Right ventricle myocardium superior (tissue), 1 donor: Measurements from ENCODE around the gene INIP. TPM values are rescaled to one million over a fixed set of nuclear protein-coding genes. Genes with fewer than 3 reads are reported as not detected.
"Not testable (repeated sequence)": the region's sequence is repeated elsewhere in the genome, so short reads cannot be mapped to it uniquely, and the experiment has no call there.

Experiments used
- ATAC-seq: fragments of 200-7000 bp; cut with Tn5 transposase; one replicate; pipeline ENCODE4 v1.9.1; 2020; ENCODE audit warnings: mild to moderate bottlenecking; ENCODE audit not compliant: poor library complexity
- DNase-seq: peaks from one replicate; pipeline ENCODE4 v3.0.0-alpha.2; 2020
- intact Hi-C: fragments of 100-400 bp; cut with DNase I; formaldehyde crosslinking; loops from one replicate; pipeline ENCODE4 v1.11.2; 2022
- total RNA-seq: library from RNA; stranded (reverse); fragmentation: NEBNext Ultra II Directional; extraction: Animal tissue kit (Norgen Biotek cat#: 25700); gene quantifications from one replicate; pipeline ENCODE4 v1.2.1, GENCODE V29; 2021
- donor health status: DM: no; HTN: yes; CAD: no; lungs with severe emphysema.

INIP gene
- total RNA-seq, 1 donor from 2014 or later: 14.3 TPM

DNA sequence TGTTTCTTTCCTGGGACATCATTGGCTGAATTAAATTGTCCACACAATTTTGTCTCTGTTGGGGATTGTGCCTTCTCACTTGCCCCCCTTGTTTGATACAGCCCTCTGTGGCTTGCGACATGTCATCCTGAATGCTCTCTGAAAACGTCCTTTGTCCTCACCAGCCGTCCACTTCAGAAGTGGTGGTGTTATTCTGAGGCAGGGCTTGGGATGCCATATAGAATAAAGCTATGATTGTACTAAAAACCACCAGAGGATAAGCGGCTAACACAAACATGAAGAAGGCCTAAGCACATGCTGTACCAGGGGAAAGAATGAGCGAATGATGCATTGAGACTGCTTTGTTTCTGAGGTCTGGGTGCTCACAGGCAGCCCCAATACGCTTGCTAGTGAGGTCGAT is 29.2 kb upstream of the INIP start:
- no peak for ATAC-seq
- intact Hi-C loops: no loop called here
- DNase-seq: no peak

DNA sequence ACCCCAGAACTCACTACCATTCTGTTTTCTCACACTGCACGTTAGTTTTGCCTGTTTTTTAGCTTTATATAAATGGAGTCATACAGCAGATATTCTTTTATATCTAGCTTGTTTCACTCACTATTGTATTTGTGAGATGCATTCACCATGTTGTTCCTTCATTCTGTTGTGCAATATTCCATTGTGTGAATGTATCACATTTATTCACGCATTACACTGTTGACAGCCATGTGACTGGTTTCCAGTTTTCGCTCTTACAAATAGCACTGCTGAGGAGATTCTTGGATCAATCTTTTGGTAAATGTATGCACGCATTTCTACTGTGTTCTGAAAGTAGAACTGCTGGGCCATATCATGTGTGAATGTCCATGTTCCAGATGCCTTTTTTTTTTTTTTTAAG is 26.3 kb upstream of the INIP start:
- intact Hi-C loops: no loop called here
- DNase-seq (no peak), ATAC-seq (peak; percentile 92)

DNA sequence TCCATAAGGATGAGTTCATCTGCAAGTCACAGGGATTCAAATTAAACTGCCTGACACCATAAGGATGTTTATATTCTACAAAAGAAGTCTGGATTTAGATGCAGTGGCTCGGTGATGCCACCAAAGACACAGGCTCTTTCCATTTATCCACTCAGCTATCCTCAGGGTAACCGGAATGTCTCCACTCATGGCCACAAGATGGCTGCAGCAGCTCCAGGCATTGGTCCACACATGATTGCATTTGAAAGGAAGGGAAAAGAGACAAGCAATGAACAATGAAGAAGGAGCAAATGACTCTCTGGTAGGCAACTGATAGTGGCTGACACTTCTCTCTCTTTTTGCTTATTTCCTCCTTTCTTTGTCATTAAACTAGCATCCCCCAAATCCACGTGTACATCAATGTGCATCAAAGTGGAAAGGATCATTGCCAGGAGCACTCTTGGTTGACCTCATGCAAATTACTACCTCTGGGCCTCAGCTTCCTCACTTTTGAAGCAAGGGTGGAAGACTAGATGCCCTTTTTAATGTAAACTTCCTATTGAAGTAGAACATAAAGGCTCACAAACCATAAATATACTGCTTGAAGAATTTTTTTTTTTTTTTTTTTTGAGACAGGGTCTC is 25.4 kb upstream of the INIP start:
- intact Hi-C loops: no loop called here
- no peak for ATAC-seq
- DNase-seq: no peak

DNA sequence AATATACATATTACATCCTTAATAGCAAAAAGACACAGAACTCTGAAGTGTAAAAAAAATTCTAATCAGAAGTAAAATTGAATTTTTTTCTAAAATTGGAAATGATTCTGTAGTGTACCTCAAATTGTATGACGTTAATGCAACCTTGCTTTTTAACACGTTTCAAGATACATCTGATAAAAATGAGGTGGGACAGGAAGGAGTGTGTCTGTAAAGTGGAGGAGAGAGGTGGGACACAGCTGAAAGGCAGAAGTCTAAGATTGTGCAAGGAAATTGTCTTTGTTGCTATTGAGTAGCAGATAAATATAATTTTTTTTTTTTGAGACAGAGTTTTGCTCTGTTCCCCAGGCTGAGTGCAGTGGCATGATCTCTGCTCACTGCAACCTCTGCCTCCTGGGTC is 17.0 kb upstream of the INIP start:
- no peak for ATAC-seq
- DNase-seq: no peak
- intact Hi-C loops: no loop called here

DNA sequence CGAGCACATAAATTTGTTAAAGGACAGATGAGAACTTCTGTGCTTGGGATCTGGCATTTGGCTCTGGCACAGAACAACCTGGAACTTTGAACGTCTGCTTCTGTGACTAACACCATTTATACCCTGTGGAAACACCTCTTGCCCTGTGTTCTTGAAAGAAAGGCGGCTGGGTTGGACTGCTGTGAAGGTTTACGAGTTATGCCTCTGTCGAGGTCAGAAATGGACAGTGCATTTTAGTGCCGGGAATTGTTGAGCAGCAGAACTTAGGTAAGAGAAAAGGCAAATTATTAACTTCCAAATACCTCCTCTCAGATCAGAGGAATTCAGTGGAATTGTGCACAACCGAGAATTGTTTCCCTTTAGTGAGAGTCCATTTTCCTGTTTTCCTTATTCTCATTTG is 14.1 kb upstream of the INIP start:
- DNase-seq (no peak), ATAC-seq (no peak)
- intact Hi-C loops: no loop called here

DNA sequence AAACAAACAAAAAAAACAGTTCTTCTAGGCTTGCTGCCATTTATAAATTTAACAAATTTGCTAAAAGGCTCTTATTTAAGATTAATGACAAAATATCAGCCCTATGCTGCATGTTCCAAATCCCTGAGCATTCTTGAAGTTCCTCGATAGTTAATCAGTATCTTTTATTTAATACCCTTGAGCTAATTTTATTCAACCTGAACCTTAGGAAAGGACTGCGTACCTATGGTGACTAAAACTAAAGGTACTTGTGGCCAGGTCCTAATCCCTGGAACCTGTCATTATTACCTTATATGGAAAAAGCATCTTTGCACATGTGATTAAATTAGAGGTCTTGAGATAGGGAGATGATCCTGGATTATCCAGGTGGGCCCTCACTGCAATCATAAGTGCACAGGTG is 10.5 kb upstream of the INIP start:
- DNase-seq: no peak
- intact Hi-C loops: no loop called here
- ATAC-seq: no peak

DNA sequence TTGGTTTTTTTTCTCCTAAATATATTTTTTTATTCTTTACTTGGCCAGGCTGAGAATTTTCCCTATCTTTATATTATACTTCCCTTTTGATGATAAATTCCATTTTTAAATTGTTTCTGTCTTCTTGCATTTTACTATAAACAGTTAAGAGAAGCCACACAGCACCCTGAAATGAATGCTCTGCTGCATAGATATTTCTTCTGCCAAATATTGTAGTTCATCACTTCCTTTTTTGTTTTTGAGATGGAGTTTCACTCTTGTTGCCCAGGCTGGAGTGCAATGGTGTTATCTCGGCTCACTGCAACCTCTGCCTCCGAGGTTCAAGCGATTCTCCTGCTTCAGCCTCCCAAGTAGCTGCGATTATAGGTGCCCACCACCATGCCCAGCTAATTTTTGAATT is 8.5 kb upstream of the INIP start:
- no peak for DNase-seq

DNA sequence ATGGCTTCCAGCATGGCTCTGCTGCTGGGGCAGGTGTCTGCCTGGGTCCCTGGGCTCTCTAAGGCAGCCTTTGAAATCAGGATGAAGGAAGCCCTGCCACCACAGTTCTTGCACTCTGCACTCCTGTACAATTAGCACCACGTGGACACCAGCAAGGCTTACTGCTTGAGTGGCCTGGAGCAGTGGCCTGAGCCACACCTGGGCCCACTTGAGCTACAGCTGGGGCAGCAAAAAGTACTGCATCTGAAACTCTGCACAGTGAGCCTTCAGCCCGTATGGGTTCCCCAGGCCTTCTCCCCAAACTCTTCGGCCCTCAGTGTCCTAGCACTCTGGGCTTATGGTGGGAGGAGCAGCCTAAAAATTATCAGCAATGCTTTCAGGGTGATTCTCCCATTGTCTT is 8.0 kb upstream of the INIP start:
- ATAC-seq (no peak), DNase-seq (no peak)
- intact Hi-C loops: no loop called here

More for the DNA sequence above, 8.5 kb upstream of the INIP start:
- intact Hi-C loops: no loop called here
- no peak for ATAC-seq

DNA sequence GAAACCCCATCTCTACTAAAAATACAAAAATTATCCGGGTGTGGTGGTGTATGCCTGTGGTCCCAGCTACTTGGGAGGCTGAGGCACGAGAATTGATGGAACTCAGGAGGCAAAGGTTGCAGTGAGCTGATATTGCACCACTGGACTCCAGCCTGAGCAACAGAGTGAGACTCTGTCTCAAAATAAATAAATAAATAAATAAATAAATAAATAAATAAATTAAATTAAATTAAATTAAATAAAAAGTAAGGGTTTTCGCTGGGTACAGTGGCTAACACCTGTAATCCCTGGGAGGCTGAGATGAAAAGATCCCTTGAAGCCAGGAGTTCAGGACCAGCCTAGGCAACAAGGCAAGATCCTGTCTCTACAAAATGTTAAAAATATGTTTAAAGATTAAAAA is 4.8 kb upstream of the INIP start:
- ATAC-seq, intact Hi-C loops: not testable (repeated sequence)

DNA sequence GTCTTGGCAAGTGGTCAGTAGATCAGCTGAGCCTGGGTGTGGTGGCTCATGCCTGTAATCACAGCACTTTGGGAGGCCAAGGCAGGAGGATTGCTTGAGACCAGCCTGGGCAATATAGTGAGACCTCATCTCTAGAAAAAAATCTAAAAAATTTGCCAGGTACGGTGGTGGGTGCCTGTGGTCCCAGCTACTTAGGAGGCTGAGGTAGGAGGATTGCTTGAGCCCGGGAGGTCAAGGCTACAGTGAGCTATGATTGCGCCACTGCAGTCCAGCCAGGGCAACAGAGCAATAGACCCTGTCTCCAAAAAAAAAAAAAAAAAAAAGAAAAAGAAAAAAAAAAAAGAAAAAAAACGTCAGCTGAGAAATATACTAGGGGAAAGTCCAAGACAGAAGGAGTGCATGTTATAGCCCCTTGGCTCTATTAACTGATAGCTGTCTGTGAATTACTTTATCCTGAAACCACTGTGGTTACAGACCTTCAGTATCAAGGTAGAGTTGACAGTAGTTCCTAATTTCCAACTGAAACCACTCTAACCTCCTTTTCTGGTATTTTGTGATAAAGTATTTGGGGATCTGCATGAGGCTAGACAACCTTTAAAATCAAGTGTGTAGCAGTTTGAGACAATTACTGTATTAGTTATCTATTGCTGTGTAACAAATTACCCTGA is 2.3 kb upstream of the INIP start:
- ATAC-seq (no peak), DNase-seq (no peak)
- intact Hi-C loops: no loop called here

More for the DNA sequence above, 4.8 kb upstream of the INIP start:
- not testable (repeated sequence) for DNase-seq

DNA sequence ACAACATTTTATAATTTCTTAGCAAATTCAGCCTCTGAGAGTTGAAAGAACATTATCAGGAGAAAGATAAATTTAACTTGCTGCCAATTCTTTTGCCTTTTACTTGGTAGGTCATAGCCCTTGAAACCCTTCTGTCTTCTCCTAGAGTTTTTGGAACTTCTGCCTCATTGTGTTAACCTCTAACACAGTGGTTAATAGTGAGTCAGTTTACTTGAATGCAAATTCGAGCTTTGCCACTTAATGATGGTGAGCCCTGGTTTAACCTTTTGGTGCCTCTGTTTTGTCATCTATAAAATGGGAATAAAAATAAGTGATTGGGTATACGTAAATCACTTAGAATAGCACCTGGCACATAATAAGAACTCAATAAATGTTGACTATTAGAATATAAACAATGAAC is 1.8 kb upstream of the INIP start:
- no peak for DNase-seq
- intact Hi-C loops: no loop called here
- no peak for ATAC-seq

DNA sequence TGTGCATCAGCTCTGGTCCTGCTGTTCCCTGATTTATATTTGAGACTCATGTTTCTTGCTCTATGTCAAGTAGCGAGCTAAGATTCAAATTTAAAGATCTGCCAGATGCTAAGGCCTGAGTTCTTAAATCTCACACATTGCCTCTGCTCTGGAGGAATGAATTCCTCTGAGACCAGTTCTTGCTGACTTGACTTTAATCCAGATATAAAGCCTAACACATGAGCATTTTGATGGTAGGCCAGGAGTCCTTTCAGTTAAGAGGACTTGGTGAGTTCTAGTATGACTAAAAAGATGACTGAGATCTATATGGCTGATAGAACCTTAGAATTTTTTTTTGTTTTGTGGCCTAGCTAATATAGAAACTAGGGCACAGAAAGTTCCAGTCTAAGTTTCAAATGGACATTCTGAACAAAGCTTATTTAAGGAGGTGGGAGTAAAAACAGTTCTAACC is 1.3 kb upstream of the INIP start:
- ATAC-seq: no peak
- DNase-seq: no peak
- intact Hi-C loops: no loop called here

DNA sequence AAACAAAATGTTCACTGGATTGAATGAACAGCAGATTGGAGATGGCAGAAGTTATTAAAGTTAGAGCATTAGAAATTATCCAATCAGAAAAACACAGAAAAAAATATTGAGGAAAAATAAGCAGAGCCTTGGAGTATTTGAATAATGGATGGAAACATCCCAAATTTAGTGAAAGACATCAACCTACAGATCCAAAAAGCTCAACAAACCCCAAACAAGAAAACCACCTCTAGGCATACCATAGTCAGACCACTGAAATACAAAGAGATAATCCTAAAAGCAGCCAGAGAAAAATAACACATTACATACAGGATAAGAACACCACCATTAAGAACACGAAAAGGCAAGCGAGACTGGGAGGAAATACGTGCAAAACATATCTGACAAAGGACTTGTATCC is 5.2 kb downstream of the INIP start:
- intact Hi-C loops: no loop called here
- DNase-seq (no peak), ATAC-seq (no peak)

DNA sequence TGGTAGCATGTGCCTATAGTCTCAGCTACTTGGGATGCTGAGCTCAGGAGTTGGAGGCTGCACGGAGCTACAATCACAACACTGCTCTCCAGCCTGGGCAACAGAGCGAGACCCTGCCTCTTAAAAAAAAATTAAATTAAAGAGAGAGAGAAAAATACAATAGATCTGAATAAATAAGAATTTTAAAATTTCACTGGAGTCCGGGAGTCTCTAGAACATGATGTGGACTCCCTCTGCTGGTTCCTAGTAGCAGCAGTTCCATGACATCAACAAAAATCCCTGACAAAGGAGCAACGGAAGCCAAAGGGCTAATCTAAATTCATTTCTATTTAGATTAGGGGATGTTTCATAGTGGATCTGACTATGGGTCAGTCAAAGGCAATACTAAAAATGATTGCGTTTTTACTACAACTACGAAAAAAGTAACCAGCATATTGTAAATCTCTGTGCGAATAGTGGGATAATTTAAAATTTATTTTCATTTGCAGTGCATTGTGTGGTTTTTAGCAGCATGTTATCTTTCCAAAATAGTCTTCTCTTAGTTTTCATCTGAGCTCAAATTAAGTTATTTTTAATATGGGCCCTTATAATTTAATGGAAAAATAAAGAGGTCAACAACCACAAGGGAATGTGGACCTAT is 6.7 kb downstream of the INIP start:
- intact Hi-C loops: no loop called here
- ATAC-seq (peak; percentile 60), DNase-seq (no peak)

DNA sequence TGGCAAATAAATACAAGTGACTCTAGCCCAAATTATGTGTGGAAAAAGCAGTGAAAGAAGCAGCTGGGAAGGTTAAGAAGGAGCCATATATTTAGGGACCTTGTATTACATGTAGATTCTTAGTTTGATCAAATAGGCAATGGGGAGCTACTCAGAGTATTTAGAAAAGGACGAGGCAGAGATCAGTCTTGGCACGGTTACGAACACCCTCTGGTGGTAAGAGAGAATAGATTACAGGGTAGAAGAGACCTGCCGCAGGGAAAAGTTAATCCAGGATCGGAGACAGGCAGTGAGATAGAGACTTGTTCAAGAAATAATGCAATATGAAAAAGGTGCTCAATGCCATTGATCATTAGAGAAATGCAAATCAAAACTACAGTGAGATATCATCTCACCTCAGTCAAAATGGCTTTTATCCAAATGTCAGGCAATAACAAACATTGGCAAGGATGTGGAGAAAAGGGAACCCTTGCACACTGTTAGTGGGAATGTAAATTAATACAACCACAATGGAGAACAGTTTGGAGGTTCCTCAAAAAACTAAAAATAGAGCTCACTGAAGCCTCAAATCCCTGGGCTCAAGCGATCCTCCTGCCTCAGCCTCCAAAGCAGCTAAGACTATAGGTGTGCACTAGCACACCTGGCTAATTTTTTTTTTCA is 12.0 kb downstream of the INIP start:
- intact Hi-C loops: no loop called here
- ATAC-seq (peak; percentile 80), DNase-seq (no peak)

DNA sequence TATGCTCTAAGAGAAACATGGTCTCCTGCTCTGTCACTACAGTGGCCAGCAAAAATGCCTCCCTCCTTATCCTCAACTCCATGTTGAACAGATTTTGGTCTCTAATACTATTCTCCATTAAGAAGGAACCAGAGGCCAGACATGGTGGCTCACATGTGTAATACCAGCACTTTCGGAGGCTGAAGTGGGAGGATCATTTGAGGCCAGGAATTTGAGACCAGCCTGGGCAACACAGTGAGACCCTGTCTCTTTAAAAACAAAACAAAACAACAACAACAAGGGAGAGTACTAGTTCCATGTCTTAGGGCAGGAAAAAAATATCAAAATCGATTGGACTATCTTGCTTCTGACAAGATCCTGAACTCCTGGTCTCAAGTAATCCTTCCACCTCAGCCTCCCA is 14.6 kb downstream of the INIP start:
- intact Hi-C loops: no loop called here
- no peak for DNase-seq
- ATAC-seq: no peak

DNA sequence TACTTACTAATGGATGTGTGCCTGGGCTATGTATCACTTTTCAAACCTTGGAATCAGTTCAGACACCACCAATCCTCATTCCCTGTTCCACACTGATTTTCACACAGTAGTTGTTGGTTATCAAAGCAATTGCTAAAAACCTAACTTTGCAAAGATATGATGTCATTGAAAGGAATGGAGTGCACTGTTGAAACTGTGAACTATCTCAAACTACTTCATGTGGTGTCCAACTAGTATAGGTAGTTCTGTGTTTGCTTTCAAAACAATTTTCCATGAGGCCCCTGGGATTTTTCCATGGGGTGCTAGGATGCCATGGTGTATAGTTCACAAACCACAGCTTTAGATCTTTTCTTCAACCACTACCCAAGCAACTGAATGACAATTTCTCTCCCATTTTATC is 17.8 kb downstream of the INIP start:
- intact Hi-C loops: no loop called here
- ATAC-seq (no peak), DNase-seq (no peak)

DNA sequence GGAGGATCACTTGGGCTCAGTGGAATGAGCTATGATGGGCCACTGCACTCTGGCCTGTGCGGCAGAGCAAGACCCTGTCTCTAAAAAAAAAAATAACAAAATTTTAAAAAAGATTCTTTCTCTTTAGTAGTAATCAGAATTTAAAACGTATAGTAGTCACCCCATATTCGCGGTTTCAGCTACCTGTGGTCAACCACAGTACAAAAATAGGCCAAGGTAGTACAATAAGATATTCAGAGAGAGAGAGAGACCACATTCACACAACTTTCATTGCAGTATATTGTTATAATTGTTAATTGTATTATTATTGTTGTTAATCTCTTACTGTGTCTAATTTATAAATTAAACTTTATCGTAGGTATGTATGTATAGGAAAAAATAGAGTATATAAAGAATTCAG is 18.7 kb downstream of the INIP start:
- intact Hi-C loops: no loop called here
- no peak for ATAC-seq
- no peak for DNase-seq

DNA sequence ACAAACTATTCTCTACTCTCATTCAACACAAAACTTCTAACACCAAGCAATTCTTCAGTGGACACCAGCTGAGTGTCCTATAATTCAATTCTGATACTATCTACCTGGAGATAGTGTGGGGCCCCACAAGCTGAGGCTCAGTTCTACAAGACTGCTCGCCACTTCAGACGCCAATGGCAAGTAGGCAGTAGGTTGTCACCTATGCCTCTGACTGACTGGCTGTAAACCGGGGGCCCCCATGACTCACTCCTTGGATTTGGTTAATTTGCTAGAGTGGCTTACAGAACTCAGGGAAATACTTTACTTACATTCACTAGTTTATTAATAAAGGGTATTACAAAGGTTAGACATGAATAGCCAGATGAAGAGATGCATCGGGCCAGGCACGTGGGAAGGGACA is 21.5 kb downstream of the INIP start:
- no peak for DNase-seq
- intact Hi-C loops: no loop called here
- ATAC-seq: no peak
